CMK (cell line): ENCODE results near the gene KRAS.
"Not testable (repeated sequence)": the region's sequence is repeated elsewhere in the genome, so short reads cannot be mapped to it uniquely, and the experiment has no call there.

Experiments
- DNase-seq: peaks from one replicate; pipeline ENCODE4 v3.0.0-alpha.2; 2010; ENCODE audit warnings: low read depth

KRAS gene

DNA sequence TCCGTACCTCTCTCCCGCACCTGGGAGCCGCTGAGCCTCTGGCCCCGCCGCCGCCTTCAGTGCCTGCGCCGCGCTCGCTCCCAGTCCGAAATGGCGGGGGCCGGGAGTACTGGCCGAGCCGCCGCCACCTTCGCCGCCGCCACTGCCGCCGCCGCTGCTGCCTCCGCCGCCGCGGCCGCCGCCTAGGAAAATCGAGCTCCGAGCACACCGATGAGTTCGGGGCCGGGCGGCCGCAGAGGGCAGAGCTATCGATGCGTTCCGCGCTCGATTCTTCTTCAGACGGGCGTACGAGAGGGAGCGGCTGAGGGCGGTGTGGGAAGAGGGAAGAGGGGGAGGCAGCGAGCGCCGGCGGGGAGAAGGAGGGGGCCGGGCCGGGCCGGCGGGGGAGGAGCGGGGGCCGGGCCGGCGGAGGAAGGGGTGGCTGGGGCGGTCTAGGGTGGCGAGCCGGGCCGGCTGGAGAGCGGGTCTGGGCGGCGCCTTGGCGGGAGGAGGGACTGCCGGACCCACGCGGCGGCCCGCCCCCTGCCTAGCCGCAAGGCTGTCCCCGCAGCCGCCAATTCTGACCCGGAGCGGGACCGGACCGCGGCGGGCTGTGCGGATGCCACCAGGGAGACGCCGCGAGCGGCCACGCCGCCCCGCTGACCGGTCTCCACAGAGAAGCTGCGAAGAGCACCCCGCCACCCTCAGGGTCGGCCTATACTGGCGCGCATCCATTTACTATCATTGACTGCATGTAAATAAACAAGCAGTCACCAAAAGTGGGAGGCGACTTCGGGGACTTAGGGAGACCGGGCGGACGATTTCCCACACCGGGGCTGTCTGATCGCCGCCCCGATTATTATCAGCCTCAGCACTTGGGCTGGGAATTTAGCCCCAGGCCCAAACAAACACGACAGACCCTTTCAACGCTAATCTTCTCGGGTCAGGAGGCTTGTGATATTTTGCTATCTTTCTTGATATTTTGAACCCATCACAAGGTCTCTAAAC is at the start of gene KRAS:
Gene KRAS (minus strand): TSS at position 186 of the 987 bp plus-strand sequence.
- peak; percentile 90 for DNase-seq

DNA sequence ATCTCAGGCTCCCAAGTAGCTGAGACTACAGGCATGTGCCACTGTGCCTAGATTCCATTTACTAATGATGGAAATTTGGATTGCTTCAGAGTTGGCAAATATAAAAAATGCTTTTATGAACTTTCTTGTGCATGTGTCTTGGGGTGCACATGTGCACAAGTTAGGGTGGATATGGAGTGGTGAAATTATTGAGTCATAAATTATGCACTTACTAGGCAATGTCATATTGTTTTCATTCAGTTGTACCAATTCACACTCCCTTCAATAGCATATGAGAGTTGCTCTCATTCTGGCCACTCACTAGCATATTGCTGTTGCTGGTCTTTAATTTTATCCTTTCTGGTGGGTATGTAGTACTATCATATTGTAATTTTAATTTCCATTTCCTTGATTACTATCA is 45.7 kb upstream of the KRAS start:
- DNase-seq = no peak

DNA sequence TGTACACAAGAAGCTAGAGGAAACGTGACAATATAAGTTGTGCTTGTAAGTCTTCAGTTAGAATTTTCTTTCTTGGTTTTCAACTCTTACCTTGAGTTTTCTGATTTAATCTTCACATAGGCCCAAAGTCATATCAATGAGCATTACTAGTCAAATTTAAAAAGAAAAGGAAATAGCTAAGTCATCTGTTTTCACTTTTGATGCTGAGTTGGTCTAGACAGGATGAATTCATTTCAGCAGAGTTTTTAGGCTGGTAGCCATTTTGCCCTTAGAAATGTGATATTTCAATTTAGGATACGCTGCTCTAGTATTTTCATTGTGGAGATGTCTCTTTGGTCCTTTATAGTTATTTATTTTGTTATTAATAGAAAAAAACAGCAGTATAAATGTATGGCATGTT is 44.6 kb upstream of the KRAS start:
- no peak for DNase-seq

DNA sequence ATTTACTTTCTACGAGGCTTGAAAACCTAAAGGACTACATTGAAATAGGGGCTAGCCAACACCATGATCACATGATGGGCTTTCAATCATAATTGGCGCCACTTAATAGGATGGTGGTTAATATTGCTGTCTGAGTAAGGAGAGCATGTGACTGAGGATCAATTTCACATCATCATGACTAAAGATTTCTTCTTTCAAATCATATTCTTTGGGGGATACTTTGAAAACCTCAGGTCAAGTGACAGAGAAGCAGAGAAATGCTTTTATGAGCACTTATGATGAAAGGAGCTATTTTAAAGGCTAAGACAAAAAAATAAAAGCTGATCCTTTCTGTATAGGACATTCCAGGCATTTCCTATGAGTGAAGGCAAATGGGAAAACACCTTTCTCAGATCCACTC is 42.9 kb upstream of the KRAS start:
- no peak for DNase-seq

DNA sequence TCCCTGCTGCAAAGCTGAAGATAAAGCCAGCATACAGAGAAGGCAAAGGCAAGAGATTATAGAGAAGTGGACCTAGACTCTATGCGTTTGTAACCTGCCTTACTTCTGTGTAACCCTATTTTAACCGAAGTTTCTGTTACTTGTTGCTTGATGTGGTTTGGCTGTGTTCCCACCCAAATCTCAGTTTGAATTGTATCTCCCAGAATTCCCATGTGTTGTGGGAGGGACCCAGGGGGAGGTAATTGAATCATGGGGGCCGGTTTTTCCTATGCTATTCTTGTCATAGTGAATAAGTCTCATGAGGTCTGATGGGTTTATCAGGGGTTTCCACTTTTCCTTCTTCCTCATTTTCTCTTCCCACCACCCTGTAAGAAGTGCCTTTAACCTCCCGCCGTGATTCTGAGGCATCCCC is 42.1 kb upstream of the KRAS start:
- DNase-seq = not testable (repeated sequence)

DNA sequence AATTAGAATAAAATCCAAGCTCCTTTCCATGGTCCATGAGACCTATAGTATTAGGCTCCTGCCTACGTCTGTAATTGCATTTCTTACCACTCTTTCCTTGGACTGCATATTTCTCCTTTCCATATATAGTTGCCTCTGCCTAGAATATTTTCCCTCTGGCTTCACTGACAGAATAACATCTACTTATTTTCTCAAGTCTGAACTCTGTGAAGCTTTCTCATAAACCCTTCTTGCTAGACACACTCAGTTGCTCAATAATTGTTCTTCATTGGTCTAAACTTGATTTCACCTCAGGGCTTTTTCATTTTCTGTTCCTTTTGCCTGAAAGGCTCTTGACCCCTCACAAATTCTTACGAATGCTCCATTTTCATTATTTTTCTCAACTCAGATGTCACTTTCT is 36.9 kb upstream of the KRAS start:
- DNase-seq = no peak

DNA sequence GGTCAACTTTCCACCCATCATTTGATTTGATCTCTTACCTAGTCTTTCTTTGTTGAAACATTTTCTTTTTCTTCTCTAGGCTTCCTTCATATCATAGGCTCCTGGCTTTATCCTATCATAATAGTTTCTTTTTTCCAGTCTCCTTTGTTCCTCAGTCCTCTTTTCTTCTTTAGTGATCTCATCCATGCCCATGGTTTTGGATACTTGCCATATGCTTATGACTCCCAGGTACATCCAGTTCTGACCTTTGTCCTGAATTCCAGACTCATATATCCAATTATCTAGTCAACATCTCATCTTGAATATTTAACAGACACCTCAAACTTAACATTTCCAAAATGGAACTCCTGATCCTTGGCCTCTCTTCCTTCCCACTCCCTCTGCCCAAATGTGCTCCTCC is 36.1 kb upstream of the KRAS start:
- no peak for DNase-seq

DNA sequence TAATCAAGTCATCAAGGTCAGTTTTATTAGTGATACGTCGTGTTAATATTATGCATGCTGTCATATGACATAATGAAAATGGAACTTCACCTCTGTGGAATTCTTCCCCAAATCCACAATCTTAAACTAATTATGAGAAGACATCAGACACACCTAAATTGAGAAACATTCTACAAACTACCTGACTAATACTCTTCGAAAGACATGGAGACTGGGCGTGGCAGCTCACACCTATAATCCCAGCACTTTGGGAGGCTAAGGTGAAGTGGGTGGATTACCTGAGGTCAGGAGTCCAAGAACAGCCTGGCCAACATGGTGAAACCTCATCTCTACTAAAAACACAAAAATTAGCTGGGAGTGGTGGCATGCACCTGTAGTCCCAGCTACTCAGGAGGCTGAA is 33.3 kb upstream of the KRAS start:
- no peak for DNase-seq

DNA sequence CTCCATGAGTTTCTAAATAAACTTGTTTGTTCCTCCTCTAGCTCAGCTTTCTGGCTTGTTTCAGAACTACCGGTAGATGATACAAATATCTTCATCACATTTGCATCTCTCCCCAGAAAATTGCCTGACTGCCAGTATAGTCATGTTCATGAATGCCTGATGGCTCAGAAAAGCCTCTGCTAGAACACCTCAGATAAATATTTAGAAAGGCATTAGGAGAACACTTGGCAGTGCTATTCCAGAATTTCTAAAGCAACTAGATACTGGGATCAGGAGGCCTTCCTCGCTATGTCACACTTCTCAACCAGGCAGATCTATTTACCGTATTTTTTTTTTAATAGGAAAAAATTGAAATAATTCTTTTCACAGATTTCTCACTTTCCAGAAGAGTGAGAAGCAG is 32.3 kb upstream of the KRAS start:
- DNase-seq = no peak

DNA sequence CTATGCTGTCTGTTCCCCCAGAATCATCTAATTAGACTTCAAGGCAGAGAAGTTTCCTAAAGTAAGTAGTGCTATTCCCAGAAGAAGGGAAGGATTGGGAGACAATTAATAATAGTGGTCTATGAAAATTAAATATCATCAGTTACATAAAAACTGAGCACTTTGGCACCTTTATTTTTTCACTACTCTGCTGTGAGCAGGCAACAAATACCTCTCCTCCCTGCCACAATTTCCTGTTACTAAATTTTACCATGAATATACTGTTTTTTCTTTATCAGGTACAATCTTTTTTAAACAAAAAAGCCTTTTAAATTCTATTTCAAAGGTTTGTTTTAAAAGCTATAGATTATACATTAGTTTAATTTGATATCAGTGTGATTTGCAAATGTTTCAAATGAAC is 29.4 kb upstream of the KRAS start:
- no peak for DNase-seq

DNA sequence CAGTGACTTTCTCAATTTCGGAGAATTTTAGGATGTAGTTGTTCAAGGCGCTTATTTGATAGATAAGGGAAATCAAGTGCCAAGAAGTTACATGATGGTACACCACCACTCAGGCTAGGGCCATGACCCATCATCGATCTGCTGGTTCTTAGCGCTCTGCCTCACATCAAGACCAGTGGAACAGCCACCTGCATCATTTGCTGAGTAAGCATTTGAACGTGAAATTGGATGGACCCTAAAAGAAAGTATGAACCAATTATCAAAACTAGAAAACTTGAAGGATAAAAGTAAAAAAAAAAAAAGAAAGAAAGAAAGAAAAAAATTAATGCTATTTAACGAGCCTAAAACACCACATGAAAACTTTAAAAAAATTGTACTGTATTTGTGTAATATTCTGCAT is 27.5 kb upstream of the KRAS start:
- DNase-seq = no peak

DNA sequence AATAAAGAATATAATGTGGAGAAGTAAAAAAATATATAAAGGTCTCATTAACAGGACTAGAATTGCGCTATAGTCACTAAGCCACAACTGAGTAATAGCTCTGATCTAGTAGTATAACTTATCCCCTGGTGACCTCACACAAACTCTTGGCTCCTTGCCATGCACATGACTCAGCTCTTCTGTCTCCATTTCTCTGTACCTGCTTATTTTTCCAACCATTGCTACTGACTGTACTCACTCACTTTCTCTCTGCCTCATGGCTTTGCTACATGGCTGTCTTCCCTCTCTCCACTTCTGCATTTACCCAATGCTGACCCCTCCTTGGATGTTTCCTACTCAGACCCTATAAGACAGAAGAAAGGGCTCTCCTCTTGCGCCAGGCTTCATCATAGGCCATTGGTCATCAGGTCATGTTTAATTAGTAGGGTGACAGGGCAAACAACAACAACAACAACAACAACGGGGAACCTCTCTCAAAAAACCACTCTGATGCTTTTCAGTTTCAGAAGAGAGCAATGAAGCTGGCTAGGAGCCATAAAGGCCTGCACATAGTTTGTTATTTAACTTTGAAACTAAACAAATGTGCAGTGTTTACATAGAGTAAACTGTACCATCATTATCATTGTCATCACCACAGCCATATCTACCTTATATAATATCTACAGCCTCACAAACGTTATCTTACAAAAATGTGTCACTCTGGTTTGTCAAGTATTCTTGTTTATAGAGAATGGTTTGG is 25.6 kb upstream of the KRAS start:
- no peak for DNase-seq

DNA sequence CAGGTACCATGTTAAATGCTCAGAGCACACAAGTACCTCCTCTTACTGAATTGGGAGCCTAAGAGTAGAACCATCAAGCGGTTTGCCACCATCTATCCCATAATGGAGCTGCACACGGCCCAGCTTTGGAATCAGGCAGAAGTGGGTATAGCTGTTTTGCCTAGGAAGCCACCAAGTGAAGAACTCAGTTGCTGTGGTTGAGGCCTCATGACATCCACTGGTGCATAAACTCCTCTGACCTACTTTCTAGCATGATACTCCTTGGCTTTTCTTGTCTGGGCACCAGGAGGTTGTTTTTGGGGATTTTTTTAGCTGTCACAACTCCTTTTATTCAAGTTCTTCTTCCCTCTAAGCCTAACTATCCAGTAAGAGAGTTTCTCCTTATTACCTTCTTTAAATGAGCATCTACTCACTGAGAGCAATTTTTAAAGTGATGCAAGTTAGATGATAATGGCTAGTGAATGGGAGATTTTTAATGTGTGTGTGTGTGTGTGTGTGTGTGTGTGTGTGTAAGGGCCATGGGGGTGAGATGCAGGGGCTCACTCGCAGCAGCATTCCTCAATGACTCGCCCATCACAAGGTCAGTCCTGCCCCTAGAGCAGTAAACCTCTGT is 20.9 kb upstream of the KRAS start:
- no peak for DNase-seq

DNA sequence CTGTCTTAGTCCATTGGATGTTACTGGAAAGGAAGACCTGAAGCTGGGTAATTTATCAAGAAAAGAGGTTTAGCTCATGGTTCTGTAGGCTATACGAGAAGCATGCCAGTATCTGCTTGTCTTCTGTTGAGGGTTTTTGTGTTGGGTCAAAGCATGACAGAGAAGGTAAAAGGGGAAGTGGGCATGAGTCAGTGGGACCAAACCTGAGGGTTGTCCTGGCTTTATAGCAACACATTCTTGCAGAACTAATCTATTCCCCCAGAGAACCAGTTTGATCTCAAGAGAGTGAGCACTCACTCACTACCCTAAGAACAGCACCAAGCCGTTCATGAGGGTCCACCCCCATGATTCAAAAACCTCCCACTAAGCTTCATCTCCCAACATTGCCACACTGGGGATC is 19.0 kb upstream of the KRAS start:
- DNase-seq = no peak

DNA sequence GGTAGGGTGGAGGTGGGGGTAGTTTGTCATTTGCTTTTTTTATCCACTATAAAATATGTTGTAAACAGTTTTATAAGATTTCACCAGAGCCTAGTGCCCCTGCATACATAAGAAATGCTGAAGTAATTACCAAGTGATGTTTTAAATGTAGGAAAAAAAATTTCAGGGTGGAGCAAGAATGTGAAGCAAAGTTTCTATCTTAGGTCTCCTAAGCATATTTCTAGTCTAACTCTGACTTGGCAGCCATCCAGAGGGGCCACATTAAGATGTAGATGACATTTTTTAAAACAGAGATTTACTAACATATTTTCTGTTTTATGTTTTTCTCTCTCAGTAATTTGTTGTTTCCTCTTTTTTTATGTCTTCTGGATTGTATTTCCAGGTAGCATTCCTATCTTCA is 15.8 kb upstream of the KRAS start:
- DNase-seq = no peak

DNA sequence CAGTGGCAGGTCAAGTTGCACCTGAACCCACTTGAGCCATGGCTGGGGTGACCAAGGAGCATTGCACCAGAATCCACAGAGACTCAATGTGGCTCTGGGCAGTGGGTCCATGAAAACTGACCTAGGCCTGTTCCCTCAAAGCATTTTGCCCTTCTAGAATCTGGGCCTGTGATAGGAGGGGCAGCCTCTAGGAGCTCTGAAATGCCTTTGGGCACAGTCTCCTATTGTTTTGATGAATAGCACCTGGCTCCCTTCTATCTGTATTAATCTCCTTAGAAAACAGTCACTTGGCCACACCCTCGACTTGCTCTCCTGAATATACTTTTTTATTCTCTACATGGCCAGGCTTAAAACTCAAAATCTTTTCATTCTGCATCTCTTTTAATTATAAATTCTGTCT is 14.1 kb upstream of the KRAS start:
- no peak for DNase-seq

DNA sequence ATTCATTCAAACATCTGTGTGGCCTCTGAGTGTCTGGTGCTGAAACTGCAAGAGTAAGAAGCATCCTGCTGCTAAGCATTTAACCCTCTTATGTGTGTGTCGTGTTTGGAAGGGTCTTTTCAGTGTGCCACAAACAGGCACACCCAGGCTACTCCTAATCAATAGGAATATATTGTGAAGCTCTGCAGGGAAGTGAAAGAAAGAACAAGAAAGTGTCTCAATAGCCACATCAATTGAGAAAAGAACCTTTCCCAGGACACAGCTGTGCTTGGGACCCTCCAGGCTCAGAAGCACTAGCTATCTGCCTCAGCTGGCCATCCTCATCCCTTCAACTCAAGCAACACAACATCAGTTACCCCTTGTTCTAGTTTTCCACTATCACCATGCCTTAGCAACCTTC is 13.4 kb upstream of the KRAS start:
- DNase-seq = no peak

DNA sequence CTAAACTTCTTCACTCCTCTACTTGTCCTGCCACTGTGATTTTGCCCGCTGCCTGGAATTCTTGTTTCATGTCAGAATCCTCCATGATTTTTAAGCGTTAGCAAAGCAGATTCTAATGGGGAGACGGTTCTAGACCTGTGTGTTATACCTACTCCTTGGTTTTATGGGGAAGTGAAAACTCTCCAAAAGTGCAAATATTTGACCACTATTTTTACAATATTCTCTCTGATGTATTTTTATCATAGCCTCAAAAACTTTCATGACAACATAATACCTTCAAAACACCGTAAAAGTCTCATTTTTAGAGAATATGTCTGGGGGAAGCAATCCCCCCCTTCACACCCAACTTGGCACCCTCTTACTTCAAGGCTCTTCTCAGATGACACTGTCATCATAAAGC is 12.9 kb upstream of the KRAS start:
- DNase-seq = no peak

DNA sequence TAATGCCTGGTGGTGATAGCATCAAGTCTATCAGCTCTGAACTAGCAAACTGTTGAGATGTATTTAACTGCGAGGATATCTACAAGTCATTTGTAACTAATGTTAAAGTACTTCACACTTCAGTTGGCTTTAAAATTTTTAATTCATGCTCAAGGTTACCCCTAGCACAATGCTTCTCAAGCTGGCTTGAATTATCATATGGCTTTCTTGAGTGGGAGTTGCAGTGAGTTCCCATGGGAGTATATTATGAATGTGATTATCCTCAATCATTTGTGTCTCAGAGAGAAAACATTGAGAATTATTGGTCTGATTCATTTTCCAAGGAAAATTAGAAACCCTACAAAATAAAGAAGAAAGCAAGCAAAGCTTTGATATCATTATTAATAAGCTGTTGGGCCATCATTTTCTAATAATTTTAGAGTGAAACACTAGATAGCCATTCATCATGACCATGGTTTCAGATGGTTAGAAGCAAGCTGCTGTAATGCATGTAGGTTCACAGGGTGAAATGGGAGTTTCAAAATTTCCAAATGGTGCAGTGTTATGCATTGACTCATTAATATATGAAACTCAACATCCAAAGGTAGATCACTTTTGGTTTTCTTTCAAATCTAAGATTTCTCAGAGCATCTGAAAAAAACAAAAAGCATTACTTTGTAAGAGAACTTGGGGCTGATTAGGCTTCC is 11.8 kb upstream of the KRAS start:
- no peak for DNase-seq

DNA sequence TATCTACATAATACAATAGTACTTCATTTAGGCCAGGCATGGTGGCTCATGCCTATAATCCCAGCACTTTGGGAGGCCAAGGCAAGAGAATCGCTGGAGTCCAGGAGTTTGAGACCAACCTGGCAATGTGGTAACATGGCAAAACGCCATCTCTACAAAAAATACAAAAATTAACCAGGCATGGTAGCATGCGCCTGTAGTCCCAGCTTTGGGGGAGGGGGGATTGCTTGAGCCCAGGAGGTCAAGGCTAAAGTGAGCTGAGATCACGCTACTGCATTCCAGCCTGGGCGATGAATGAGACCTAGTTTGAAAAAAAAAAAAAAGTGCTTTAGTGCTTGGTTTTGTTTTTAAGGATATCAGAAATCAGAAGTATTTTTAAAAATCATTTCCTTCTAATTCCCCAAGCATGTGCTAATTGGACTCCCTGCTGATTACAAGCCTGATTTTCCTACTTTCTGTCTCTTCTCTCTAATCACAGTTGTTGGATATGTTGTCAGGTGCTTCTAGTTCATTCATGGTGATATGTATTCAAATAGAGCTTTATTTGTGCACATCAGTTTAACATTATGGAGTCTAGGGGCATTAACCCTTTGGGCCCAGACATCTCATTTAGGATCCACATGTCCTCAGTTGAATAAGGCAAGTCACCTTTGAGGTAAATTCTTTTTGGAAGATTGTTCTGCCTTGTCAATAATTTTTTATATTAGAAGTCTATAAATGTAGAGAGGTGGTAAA is 7.0 kb upstream of the KRAS start:
- DNase-seq = no peak

DNA sequence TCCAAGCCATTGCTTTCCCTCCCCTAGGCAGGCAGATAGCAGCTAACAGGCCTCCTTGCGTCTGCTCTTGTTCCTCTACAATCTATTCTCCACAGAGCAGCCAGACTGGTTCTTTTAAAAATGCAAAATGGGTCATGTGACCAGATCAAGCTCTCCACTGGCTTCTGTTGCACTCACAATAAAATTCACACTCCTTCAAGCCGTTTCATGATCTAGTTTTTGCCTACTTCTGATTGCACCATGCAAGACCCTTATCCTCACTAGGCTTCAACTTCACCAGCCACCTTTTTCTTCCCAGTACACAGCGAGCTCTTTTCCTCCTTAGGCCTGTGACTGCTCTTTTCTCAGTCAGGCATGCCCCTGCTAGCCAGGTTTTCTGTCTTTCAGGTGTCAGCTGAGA is 6.1 kb upstream of the KRAS start:
- DNase-seq = no peak

DNA sequence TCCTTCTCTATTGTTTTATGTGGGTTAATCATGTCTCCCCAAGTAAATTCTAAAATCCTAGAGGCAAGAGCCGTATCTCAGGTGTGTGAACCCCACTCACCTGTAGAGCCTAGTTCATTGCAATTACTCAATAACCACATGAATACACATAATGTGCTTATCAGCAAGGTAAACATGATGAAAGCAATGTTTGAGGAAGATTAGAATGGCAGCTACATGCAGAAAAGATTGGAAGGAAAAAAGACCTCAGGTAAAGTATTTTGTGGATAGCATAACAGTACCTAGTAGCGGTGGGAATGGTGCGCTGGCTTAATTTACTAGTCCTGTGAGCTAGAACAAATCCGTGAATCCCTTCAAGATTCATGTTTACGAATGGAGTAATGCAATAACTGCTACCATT is 5.3 kb upstream of the KRAS start:
- no peak for DNase-seq
